ENCODE data around the gene ADGRL2. TPM values are rescaled to one million over a fixed set of nuclear protein-coding genes. Genes with fewer than 3 reads are reported as not detected.

The ADGRL2 gene
- total RNA-seq, 1 experiment from 2014 or later = 0.20 TPM

DNA sequence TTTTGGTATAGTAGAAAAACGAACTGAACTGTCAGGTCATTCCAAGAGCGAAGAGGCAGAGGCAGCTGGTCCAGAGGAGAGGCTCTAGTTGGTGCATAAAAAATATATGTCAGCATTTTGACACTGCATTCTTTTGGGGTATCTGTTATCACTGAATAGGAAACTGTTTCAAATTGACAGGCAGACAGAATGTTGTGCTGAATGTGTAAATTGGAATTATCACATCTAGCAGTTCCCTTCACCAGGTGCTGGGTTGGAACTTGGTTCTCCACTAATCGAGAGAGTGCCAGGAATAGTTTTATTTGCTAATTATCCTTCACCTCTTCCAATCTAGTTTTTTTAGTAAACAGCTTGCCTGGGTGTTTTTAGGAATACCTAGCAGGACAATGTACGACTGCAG is 52.2 kb downstream of the ADGRL2 start (continued):
- TF ChIP-seq POLR2A (IDR thresholded peaks at IDR 0.05; ENCODE audit: borderline replicate concordance, extremely low read depth, insufficient read depth, insufficient read length) (no peak), YY1 (IDR thresholded peaks at IDR 0.05; ENCODE audit: extremely low read depth, insufficient replicate concordance, low read depth, low read length) (no peak), EGR1 (IDR thresholded peaks at IDR 0.05; ENCODE audit: low read depth) (no peak), EZH2phosphoT487 (IDR thresholded peaks at IDR 0.05; ENCODE audit: borderline replicate concordance) (no peak), POLR2AphosphoS5 (IDR thresholded peaks at IDR 0.05; ENCODE audit: low read depth, low read length) (no peak)

DNA sequence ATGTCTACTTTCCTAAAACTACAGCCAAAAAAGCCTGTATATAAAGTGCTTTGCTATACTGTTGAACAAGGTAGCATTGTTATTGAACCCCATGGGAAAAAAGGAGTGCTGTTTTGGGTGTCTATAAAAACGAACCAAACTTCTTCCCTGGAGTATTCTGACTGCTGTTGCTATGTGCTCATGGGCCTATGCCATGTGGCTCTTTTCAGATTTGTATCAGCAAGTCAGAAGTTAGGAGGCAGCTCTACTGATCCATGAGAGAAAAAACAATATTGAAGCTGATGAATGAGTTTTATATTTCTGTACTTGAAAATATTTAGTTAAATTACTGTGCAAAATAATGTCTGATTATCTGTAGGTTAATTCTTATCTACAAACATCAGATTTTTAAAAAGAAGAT is 66.5 kb downstream of the ADGRL2 start:
- no peaks in the 10 kb centered on the region for H3K9me2 ChIP-seq (ENCODE audit: insufficient read depth)
- intact Hi-C loops (cut with micrococcal nuclease) = no loop called here
- RAD21 ChIA-PET (ENCODE audit: low non-redundant PET in 1 of 2, low total read pairs in 2 of 2, uncharacterized antibody in 2 of 2, unreplicated experiment in 2 of 2) = no interaction called here
- H2AFZ ChIP-seq (ENCODE audit: low read depth, low read length, poor library complexity, severe bottlenecking) = no peak overlapping the region
- no peaks in the 10 kb centered on the region for H3K27me3 ChIP-seq (ENCODE audit: insufficient read depth, low read length)
- no peak overlapping the region for H3K4me2 ChIP-seq (ENCODE audit: low read length)
- POLR2A ChIA-PET = no interaction called here
- H3K27ac ChIP-seq (ENCODE audit: low read depth, low read length) = no peak overlapping the region
- no peak for DNase-seq (ENCODE audit: low read depth, low spot score)
- BruUV-seq (replicated peaks) = no TSS peak
- ATAC-seq = no peak
- no peak for TF ChIP-seq FOSL1 (IDR thresholded peaks at IDR 0.05; ENCODE audit: low read depth)
- TF ChIP-seq, protein P1, sequence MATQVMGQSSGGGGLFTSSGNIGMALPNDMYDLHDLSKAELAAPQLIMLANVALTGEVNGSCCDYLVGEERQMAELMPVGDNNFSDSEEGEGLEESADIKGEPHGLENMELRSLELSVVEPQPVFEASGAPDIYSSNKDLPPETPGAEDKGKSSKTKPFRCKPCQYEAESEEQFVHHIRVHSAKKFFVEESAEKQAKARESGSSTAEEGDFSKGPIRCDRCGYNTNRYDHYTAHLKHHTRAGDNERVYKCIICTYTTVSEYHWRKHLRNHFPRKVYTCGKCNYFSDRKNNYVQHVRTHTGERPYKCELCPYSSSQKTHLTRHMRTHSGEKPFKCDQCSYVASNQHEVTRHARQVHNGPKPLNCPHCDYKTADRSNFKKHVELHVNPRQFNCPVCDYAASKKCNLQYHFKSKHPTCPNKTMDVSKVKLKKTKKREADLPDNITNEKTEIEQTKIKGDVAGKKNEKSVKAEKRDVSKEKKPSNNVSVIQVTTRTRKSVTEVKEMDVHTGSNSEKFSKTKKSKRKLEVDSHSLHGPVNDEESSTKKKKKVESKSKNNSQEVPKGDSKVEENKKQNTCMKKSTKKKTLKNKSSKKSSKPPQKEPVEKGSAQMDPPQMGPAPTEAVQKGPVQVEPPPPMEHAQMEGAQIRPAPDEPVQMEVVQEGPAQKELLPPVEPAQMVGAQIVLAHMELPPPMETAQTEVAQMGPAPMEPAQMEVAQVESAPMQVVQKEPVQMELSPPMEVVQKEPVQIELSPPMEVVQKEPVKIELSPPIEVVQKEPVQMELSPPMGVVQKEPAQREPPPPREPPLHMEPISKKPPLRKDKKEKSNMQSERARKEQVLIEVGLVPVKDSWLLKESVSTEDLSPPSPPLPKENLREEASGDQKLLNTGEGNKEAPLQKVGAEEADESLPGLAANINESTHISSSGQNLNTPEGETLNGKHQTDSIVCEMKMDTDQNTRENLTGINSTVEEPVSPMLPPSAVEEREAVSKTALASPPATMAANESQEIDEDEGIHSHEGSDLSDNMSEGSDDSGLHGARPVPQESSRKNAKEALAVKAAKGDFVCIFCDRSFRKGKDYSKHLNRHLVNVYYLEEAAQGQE (IDR thresholded peaks at IDR 0.05; ENCODE audit: low read depth) = no peak
- no peak for TF ChIP-seq RAD21 (IDR thresholded peaks at IDR 0.05; ENCODE audit: low read depth)
- TF ChIP-seq CEBPB (IDR thresholded peaks at IDR 0.05; ENCODE audit: low read depth) = no peak
- TF ChIP-seq POLR2AphosphoS5 (IDR thresholded peaks at IDR 0.05; ENCODE audit: low read depth, low read length) = no peak
- no peak for TF ChIP-seq ELF1 (IDR thresholded peaks at IDR 0.05; ENCODE audit: borderline replicate concordance, low read depth)
- TF ChIP-seq TCF7L2 (IDR thresholded peaks at IDR 0.05; ENCODE audit: borderline replicate concordance, extremely low read depth, insufficient read depth, insufficient read length) = no peak
- TF ChIP-seq POLR2A (IDR thresholded peaks at IDR 0.05; ENCODE audit: borderline replicate concordance, extremely low read depth, insufficient read depth, insufficient read length) = no peak
- TF ChIP-seq SP1 (IDR thresholded peaks at IDR 0.05; ENCODE audit: low read depth) = no peak
- TF ChIP-seq, protein P2, sequence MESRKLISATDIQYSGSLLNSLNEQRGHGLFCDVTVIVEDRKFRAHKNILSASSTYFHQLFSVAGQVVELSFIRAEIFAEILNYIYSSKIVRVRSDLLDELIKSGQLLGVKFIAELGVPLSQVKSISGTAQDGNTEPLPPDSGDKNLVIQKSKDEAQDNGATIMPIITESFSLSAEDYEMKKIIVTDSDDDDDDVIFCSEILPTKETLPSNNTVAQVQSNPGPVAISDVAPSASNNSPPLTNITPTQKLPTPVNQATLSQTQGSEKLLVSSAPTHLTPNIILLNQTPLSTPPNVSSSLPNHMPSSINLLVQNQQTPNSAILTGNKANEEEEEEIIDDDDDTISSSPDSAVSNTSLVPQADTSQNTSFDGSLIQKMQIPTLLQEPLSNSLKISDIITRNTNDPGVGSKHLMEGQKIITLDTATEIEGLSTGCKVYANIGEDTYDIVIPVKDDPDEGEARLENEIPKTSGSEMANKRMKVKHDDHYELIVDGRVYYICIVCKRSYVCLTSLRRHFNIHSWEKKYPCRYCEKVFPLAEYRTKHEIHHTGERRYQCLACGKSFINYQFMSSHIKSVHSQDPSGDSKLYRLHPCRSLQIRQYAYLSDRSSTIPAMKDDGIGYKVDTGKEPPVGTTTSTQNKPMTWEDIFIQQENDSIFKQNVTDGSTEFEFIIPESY (IDR thresholded peaks at IDR 0.05; ENCODE audit: extremely low read depth, insufficient replicate concordance, low read length) = no peak
- TF ChIP-seq, protein P3, sequence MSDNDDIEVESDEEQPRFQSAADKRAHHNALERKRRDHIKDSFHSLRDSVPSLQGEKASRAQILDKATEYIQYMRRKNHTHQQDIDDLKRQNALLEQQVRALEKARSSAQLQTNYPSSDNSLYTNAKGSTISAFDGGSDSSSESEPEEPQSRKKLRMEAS (IDR thresholded peaks at IDR 0.05) = no peak
- CTCF ChIA-PET = no interaction called here
- H3K9ac ChIP-seq (ENCODE audit: low read length) = no peak overlapping the region
- H3K4me1 ChIP-seq (ENCODE audit: control insufficient read depth in 1 of 2, insufficient read depth in 2 of 2, low read length in 2 of 2) = no peaks in the 10 kb centered on the region
- no peaks in the 10 kb centered on the region for H3K9me3 ChIP-seq (ENCODE audit: control insufficient read depth in 1 of 2, insufficient read depth in 1 of 2, low read depth in 1 of 2, low read length in 2 of 2)
- no peaks in the 10 kb centered on the region for H3K36me3 ChIP-seq (ENCODE audit: control insufficient read depth in 1 of 2, insufficient read depth in 2 of 2, low read length in 2 of 2)
- no peaks in the 10 kb centered on the region for H3K79me2 ChIP-seq (ENCODE audit: insufficient read depth, low read length)
- no peaks in the 10 kb centered on the region for H4K20me1 ChIP-seq (ENCODE audit: insufficient read depth)
- no peak overlapping the region for H3K4me3 ChIP-seq (replicated peaks in 1 of 2; ENCODE audit: low read depth in 1 of 2, low read length in 2 of 2)
